HG03460 (cell line): ENCODE measurements around the gene SORCS1.

Experiments used
- ATAC-seq: cut with Tn5 transposase; IDR thresholded peaks from one replicate; pipeline ENCODE4 v1.9.1; 2021; ENCODE audit not compliant: unreplicated experiment

Gene SORCS1

GRCh38 chr10:107118866-107119265 lies 45.6 kb downstream of the SORCS1 start:
- no peak for ATAC-seq

GRCh38 chr10:107104026-107104652 lies 60.4 kb downstream of the SORCS1 start:
- ATAC-seq, result no peak

GRCh38 chr10:107103174-107104025 lies 61.1 kb downstream of the SORCS1 start:
- ATAC-seq, result no peak

DNA sequence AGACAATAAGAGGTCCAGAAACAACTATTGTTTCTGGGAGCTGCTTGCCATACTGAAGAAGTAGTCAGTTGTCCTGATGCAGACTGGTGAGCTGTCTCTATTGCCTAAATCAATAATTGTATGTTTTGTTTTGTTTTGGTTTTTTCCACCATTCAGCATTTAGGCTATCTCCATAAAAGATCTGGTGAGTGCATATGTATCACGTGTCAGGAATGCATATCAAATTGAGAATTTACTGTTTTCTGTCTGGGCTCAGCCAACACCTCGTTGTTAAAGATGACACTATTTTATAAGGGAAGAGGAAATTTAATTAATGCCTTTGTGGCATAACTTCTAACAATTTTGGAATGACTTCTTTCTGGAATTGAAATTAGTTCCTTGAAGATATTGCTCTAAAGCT lies 66.2 kb downstream of the SORCS1 start:
- ATAC-seq, result no peak

- no peak for ATAC-seq
These were observed 69.5 kb downstream of the SORCS1 start for GRCh38 chr10:107094824-107095522.

DNA sequence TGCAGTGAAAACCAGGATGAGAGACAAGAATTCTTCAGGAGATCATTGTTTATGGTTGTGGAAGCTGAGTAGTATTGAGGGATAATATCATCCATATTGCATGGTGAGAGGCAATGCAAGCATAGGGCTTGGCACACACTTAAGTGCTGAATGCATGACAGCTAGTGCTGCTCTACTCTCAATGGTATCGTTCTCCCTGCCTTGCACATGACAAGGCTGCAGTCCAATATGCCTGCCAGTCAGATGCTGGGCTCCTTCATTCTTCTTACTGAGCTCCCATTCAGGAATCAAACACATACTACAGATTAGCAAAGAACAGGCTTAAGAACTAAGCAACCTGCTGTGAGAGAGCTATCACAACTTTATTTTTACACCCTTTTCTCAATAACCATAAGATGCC lies 72.2 kb downstream of the SORCS1 start:
- ATAC-seq, result no peak

DNA sequence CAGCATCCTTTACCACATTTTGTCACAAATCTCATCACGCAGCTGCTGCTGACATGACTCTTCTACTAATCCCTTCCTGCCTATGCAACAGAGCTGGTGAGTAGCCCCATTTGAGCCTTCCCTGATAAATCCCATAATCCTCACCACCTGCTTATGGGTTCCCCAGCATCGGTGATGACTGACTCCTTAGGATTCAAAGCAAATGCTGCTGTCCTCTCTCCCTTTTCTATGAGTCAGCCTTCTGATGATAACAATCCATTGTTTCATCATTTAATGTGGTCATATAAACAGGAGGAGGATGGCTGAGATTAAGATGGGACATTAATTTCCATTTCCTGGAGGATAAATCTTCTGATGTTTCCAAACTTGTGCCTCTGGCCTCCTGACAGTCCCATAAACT lies 73.4 kb downstream of the SORCS1 start:
- no peak for ATAC-seq

GRCh38 chr10:107085665-107086525 lies 78.6 kb downstream of the SORCS1 start:
- no peak for ATAC-seq

DNA sequence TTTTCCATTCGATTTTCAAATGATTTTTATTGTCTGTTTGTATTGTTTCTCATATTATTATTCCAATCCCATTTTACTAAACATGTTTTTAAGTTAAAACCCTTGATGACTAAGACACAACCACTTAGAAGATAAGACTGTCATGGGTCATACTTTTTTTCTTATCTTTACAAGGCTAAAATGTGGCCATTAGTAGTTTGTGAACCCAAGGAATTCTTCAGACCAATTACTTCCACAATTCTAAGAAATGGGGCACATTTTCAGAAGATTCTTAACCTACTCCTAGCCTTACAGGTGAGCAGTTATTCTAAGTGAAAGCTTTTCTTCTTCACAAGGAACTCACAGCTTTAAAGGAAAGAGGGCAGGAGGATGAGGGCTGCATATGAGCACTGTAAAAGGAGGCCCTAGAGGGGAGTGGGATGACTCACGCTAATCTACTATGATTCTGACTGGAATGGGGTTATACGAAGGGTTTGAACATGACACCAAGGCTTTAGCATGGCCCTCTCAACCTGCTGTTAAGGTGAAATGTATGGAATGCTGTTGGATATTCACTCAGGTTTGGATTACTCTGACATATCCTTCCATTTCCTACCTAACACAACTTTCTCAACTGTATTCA lies 81.0 kb downstream of the SORCS1 start:
- ATAC-seq, result no peak

- ATAC-seq, result no peak
These were observed 82.9 kb downstream of the SORCS1 start for GRCh38 chr10:107081644-107082043.

GRCh38 chr10:107075117-107075516 lies 89.4 kb downstream of the SORCS1 start:
- ATAC-seq, result no peak

GRCh38 chr10:107072786-107073185 lies 91.7 kb downstream of the SORCS1 start:
- no peak for ATAC-seq

- no peak for ATAC-seq
These were observed 92.5 kb downstream of the SORCS1 start for GRCh38 chr10:107072028-107072427.

GRCh38 chr10:107071301-107071700 lies 93.2 kb downstream of the SORCS1 start:
- ATAC-seq, result no peak

GRCh38 chr10:107067843-107068242 lies 96.7 kb downstream of the SORCS1 start:
- no peak for ATAC-seq

DNA sequence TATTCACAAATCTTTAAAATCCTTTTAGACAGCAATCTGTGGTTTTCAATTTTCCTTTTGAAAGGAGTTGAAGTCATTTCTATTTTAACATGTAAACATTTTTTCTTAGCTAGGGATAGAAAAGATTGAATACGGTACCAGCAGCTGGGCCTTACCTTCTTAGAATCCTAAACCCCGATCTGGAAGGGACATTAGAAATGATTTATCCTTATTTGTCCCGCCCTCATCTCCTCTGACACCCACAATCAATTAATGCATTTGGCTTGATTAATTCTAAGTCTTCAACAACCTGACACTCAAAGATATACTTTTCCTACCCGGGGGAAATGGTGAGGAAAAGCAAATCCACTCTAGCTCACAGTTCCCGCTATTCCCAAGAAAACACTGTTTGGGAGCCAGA lies 100.4 kb downstream of the SORCS1 start:
- no peak for ATAC-seq

DNA sequence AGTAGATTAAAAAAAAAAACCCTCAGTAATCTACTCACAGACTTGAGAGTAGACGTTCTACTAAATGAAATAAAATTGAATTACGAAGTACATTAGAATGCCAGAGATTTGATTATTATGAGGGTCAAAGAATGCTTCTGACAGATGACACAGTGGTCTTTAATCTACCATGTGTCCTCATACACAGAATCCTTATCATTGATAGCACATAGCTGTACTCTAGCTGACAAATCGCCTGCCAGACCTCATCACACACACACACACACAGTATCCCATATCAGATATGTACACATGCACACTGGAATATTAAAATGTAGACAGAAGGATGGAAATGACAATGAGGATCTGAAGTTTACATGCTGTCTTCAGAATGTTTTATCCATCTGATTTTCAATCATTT lies 104.6 kb downstream of the SORCS1 start:
- no peak for ATAC-seq

DNA sequence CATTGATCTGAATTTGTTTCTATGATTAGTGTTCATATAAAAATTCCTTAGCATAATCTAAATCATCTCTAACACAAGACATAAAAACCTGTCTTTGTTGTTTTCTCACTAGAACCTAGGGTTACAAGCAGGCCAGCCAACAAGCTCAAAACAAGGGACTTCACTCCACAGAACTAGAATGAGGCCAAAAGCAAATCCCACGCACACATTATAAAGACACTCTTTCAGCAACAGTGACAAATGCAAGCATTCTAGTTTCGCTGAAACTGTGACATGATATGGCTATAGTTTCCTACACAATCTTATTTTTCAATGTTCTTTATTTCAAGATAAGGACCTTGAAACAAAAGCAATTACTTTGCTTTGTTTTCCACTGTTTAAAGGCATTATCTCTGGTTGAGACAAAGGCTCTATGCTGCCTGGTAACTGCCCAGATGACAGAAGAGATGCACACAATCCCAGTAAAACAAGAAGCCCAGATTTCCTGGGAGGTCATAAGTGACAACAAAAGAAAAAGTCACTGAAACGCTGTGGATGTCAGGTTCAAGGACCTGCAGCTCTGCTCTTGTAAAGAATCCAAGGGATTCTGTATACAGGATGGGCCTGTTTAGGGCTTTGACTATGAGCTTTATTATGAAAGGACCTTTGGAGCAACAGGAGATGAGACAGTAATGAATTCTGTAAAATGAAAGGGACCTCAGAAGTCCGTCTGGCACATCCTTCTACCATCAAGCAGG lies 105.3 kb downstream of the SORCS1 start:
- no peak for ATAC-seq

DNA sequence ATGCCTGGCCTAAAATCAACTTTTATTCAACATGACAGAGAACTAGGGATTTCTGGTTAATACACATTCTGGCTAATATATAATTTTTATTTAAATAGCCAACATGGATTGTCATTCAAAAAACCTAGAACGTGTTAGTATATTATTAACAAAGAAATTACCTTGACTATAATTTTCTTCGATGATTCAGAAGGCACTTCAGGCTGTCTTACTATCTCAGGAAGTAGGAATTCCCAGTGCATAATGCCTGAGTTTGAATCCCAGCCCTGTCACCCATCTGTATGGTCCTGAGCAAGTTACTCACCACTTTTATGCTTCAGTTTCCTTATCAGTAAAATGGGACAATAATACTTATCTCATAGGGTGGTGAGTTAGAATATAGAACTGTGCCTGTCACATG lies 106.2 kb downstream of the SORCS1 start:
- ATAC-seq, result no peak

DNA sequence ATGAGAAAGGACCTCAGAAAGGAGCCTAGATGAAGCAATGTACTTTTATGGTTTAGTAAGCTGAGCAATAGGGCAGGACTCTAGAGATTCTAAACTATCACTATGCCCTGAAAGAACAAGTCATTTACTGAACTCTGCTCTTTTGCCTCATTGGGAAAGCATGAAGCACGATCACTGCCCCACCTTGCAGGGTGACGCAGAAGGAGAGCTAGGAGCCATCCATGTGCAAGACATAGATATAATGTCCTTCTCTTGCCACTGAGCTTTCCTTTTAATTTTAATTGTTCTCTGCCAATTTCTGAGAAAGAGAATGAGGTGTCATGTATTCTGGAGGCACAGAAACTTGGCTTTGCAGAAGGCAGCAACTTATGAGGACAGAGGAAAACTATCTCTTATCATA lies 108.3 kb downstream of the SORCS1 start:
- ATAC-seq, result no peak
